Activated CD4-positive, alpha-beta T cell treated with anti-CD3 and anti-CD28 coated beads for 24 hours (primary cell): ENCODE results near the gene SORCS2.
"Not testable (repeated sequence)": the region's sequence is repeated elsewhere in the genome, so short reads cannot be mapped to it uniquely, and the experiment has no call there.

Experiments
- DNase-seq, 2 donors: peaks; one replicate each; pipeline ENCODE4 v3.0.0-alpha.2; 2020; ENCODE audit warnings: low read depth in 2 of 2

Gene SORCS2

DNA sequence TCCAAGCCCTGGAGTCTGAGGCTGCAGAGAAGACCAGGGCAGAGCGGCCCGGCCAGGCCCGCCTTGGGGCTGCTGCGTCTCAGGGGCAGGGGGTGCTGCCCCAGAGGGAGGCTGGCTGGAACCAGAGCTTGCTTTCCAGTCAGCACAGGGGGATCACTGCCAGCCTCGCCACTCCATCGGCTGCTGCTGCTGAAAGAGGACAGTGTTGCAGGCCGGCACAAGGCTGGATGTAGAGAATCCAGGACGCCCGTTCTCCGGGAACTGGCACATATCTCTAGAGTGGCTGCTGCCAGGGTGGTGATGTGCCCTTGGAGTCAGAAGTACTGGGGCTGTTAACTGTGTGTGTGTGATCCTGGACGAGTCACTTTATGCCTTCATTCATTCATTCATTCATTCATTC is 31.9 kb upstream of the SORCS2 start:
- no peak for DNase-seq

DNA sequence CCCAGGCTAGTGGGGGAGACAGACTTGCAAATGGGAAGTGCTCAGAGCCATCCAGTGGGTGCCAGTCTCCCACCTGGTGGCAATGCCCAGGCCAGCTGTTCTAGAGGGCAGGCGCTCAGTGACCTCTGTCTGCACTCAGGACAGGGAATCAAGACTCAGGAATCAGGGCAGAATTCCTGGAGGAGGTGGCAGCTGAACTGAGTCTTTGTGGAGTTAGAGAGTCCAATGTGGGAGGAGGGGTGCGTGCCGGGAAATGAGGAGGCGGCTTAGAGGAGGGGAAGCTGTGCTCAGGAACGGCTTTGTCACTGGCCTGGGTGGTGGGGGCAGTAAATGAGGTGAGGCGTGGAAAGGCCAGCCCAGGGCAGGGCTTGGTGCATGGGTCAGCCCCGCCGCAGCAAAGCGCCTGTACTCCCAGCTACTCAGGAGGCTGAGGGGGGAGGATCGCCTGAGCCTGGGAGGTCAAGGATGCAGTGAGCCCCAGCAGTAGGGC is 31.3 kb upstream of the SORCS2 start:
- no peak for DNase-seq

DNA sequence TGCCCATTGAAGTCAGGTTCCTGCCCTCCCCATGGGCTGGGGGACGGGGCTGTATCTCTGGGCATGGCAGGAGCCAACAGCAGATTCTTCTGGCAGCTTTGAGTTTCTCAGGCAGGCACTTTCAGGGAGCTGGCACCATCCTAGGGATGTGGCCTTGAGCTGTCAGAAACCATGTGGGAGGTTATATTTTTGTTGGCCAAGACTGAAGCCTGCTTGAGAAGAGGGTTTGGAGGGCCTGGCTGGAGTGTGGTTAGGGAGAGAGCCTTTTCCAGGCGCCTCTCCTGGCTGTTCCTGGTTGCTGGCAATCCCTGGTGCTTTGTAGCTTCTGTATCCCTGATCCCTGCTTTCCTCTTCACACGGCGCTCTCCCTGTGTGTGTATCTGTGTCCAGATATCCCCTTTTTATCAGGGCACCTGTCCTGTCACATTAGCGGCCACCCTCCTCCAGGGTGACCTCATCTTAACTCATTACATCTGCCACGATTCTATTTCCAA is 30.6 kb upstream of the SORCS2 start:
- no peak for DNase-seq

DNA sequence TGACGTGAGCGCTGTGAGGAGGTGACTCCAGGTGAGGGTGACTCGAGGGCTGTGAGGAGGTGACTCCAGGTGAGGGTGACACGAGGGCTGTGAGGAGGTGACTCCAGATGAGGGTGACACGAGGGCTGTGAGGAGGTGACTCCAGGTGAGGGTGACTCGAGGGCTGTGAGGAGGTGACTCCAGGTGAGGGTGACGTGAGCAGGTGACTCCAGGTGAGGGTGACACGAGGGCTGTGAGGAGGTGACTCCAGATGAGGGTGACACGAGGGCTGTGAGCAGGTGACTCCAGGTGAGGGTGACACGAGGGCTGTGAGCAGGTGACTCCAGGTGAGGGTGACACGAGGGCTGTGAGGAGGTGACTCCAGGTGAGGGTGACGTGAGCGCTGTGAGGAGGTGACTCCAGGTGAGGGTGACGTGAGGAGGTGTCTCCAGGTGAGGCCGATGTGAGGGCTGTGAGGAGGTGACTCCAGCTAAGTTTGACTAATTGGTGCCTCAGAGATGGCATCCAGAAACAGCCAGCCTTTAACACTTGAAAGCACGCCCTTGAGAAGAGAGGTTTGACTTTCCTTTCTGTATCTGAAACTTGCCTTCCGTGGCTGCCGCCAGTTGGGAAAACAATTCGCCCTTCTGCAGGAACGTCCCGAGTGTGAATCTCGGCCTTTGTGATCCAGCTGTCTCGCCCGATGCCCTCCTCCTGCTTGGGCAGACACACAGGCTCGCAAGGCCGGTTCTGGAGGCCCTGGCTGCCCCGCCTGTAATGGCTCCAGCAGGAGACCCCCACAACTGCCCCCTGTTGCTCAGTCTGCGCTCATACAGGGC is 27.1 kb upstream of the SORCS2 start:
- DNase-seq, result not testable (repeated sequence)

DNA sequence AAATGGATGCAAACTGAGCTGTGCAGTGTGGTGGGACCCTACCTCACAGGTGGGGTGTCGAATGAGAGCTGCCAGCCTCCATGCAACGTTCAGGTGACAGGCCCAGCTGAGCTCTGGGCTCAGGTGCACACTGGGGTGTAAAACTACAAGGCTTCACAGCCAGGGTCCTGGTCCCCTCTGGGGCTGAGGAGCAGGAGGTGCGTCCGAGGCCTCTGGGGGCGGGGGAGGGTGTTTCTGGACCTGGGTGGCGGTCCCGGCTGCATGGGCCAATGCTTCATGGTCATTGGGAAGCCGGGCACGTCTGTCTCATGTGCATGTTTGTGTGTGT is 26.5 kb upstream of the SORCS2 start:
- no peak for DNase-seq

DNA sequence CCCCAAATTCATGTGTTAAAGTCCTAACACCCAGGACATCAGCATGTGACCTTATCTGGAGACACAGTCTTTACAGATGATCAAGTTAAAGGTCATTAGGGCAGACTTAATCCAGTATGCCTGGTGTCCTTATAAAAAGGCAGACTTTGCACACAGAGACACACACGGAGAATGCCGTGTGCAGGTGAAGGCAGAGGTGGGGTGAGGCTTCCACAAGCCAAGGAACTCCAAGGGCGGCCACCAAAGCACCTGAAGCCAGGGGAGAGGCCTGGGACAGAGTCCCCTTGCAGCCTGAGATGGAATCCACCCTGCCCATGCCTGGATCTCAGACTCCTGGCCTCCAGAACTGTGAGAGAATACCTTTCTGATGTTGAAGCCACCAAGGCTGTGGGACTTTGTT is 26.1 kb upstream of the SORCS2 start:
- no peak for DNase-seq

DNA sequence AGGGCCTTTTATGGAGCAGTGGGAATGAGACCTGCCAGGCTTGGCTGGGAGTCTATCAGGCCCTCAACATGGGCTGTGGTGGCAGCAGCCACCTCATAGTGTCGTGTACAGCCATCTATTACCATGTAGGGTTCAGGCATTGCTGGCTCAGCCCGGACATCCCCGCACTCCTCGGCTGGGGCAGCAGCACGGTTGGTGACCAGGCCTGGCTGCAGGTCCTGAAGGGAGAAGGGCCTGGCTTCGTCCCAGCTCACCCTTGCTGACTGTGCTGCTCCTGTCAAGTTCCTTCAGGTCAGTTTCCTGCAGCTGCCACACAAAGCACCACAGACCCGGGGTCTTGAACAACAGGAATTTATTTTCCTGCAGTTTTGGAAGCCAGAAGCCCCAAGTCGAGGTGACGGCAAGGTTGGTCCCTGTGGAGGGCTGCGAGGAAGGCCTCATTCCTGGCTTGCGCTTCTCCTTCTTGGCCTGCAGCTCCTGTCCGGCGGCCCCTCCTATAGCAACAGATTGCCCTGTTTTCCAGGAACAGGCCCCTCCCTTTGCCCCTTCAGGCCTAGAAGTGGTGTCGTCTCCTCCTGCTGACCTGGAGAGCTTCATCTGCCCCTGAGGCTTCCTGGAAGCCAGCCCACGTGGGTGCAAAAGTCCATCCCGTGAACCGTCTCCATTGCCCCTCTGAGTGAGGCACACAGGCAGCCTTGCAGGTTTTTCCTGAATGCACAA is 25.2 kb upstream of the SORCS2 start:
- no peak for DNase-seq

DNA sequence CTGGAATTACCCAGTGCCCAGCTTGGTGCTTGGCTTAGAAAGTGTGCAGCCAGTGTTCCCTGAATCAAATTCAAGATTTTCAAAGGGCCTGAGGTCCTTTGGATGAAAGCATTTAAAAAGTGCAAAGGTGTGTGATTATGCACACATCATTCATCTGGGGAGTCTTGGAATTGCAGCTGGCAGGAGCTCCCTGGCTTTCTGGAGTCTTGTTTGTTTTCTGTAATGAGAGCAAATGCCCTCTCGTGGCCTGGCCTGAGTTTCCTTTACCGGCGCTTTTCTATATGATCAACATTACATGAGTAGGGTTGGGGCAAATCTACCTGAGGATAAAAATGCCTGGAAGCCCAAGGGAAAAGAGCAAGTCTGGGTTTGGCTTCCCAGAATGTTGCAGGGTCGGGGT is 24.6 kb upstream of the SORCS2 start:
- no peak for DNase-seq

DNA sequence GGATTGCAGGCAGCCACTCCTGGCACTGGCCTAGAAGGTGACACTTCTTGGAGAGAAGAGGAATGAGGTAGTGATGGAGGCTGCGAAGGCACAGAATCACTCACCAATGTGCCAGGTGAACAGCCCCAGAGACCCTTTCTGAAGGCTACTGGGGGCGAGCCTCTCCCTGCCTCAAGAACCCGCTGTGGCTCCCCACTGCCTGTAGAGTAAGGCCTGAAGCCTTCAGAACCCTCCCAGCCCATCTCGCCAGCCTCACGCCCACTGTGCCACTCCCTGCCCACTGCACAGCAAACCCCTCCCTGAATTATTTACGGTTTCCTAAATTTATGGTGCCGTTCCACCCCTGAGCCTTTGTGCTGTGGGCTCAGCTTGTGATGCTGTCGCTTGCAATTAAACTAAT is 24.2 kb upstream of the SORCS2 start:
- no peak for DNase-seq

DNA sequence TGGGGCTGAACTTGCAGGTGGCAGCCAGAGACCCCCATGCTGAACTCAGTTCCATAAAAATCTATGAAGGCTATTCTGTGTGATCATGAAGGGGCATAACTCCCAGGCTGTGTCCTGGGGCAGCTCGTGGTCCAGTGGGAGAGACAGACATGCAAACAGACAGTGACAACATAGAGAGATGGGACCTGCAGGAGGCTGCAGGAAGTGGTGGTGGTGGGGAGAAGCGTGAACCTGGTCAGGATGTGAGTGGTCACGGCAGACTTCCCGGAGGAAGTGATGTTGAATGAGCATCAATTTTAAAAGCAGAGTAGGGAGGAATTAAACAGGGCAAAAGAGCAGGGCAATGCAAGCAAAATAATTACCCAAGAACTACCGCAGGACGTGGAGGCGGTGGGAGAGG is 23.2 kb upstream of the SORCS2 start:
- no peak for DNase-seq

DNA sequence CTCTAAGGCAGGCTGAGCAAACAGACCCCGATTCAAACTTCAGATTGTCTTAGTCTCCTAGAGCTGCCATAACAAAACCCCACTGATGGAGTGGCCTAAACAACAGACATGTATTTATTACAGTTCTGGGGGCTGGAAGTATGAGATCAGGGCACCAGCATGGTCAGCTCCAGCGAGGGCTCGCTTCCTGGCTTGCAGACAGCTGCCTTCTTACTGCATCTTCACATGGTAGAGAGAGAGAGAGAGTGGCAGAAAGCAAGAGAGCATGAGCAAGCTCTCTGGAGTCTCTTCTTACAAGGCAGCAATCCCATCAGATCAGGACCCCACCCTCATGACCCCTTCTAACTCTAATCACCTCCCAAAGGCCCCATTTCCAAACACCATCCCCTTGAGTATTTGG is 22.3 kb upstream of the SORCS2 start:
- no peak for DNase-seq

DNA sequence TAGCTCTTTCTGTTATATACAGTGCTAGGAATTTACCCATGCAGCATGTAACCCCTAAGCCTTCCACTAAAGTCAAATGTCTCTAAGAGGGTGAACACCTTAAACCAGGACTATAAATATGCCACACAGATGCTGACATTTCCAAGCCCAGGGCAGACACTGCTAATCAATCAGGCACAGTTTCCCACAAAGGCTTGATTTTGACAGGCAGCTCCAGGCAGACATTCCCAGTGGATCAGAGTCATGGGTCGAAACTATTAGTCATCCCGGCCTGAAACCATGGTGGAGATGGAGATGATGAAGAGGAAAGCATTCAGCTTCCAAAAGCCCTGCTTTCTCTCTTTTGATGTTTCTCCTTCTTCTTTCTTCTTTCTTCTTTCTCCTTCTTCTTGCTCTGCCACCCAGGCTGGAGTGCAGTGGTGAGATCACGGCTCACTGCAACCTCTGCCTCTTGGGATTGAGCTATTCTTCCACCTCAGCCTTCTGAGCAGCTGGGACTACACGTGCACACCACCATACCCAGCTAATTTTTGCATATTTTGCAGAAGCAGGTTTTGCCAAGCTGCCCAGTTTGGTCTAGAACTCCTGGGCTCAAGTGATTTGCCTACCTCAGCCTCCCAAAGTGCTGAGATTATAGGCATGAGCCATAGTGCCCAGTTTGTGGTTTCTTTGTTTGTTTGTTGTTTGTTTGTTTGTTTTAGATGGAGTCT is 21.0 kb upstream of the SORCS2 start:
- DNase-seq, result no peak

DNA sequence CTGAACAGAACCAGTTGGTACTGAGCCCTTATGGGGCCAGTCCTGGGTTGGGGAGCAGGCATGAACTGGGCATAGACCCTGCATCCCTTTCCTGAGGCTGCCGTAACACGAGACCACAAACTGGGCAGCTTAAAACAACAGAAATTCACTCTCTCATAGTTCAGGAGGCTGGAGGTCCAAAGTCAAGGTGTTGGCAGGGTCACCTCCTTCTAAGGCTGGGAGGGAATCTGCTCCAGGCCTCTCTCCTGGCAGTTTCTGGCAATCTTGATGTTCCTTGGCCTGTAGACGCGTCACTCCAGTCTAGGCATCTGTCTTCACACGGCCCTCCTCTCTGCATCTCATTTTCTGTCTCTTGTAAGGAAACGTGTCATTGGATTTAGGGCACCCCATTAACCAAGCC is 19.8 kb upstream of the SORCS2 start:
- DNase-seq, result no peak

DNA sequence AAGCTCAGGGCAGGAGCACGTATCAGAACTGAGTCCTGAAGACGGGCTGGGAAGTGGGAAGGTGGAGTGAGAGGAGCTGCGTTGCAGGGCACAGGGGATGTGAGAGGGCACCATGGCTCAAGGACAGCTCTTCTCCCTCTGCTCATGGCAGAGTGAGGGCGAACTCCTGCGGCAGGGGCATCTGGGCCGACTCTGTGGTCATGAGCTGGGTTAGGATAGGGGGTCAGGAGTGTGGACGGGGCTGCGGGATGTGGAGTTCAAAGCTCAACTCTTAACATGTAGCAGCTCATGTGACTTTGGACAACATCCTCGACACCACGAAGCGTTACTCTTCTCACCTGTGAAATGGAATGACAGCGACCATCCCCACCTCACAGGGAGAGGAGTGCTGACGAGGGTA is 19.4 kb upstream of the SORCS2 start:
- no peak for DNase-seq

DNA sequence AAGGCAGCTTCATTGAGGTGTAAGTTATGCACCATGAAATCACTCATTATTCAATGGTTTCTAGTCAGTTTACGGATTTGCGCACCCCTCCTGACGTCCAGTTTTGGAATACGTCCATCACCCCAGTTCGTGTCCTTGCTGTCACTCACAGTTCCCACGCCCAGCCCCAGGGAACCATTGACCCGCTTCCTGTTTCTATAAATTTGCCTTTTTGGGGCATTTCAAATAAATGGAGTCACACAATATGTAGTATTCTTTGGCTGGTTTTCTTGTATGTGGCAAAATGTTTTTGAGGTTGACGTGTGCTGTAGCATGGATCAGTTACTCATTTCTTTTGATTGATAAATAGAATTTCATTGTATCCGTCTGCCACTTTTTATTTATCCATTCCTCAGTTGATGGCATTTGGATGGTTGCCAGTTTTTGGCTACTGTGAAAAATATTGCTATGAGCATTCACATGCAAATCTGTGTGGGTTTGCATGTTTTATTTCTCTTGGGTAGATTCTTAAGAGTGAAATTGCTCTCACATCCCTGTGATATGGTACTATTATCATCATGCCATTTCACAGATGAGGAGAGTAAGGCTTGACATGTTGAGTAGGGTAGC is 18.4 kb upstream of the SORCS2 start:
- no peak for DNase-seq

DNA sequence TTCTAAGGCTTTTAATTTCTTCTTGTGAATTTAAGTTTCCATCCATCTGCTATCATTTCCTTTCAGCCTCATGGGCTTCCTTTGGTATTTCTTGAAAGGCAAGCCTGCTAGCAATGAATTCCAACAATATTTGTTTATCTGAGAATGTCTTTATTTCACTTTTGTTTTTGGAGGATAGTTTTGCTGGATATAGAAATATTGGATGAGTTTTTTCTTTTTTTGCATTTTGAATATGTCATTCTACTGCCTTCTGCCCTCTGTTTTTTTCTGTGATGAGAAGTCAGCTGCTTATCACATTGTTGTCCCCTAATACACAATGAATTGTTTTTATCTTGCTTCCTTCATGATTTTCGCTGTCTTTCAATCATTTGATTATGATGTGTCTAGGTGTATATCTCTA is 13.2 kb upstream of the SORCS2 start:
- DNase-seq, result no peak

DNA sequence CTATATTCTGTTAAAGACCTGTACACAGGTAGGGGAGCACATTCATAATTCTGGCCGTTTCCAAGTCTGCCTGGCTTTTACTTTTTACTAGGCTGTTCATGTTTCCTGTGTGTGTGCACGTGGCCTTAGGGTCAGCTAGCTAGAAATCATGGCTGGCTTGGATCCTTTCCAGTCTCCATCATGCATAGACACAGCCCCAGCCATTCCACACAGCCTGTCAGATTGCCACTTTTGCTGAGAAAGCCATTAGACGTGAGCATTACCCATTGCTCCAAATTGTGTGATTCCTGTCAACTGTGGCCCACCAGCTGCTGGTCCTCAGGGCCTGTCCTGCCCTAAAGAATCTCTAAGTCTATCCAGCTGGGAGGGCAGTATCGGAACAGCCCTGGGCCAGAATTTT is 11.4 kb upstream of the SORCS2 start:
- DNase-seq, result no peak

DNA sequence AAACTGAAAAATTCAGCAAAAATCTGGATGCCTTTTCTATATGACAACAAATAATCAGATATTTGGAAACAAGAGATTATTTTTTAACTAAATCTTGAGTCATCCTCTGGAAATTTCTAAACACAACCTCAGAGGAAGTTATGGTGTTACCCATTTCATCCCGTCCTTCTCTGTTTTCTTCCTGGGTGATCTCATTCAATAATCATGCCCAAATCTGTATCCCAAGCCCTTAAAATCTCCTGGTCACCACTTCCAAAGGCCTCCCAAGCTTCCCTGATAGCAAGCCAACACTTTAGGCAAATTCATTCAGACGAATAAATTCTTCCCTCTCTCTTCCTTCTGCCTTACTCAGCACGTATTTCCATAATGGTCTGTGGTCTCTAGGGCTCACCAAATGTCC is 9.7 kb upstream of the SORCS2 start:
- DNase-seq, result no peak

DNA sequence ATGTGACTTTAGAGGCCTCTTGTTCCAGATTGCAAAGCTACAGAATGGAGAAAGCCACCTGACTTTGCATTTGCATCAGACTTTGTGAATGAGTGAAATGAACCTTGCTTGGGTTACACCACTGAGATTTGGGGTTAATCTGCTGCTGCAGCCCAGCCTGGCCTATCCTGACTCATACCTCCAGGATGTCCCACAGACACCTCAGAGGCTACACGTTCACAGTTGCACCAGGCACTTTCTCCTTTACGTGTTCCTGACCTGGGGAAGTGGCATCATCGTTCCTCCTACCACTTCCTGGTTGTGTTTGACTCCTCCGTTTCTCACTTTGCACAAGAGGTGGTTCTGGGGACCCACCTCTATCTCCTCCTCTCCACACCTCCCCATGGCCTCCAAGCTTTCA is 9.2 kb upstream of the SORCS2 start:
- DNase-seq, result no peak

DNA sequence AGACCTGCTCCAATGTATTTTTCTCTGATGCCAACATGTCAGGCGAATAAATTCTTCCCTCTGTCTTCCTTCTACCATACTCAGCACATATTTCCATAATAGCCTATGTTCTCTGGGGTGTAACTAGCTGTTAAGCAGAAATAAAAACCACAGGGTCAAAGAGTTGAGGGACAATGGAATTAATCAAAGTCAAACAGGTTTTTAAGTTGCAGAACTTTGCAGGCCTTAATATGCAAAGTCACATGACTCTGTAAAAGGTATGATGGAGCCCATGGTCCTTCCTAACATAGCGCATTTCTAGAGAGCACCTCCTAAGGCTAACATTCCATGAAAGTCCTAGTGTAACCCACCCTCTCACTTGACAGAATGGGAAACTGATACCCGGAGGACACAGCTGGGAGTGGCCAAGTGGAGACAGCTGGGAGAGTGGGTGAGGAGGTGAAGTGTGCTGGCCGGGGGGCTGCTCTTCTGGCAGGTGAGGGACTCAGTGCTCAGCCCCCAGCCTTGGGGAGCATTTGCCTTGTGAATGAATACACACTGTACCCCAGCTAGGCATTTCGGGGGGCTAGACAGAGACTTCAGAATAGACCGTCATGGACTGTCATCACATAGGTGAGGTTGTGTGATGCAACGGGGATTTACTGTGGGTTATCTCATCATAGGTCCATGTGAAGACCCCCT is 8.4 kb upstream of the SORCS2 start:
- no peak for DNase-seq

DNA sequence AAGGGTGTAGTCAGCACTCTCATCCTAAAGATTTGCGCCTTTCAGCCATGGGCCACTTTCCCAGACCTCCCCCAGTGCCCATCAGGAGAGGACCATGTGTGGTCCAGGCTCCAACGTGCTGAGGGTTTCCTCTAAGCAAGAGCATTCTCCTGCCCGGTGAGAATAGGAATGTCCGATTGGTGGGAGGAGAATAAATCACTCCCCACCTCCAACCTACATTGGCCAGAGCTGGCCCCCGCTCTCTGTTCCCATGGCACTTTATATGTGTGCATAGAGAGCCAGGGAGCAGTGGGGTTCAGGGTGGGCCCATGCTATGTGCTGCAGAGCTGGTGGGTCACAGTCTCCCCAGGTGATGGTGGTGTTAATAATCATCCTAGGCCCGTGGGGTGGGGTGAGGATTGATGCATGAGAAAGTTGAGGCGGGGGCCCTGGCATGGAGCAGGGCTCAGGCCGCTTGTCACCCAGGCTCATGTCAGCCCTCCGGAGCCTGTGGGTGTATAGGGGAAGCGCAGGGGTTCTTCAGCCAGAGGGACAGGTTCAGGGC is 6.8 kb upstream of the SORCS2 start:
- DNase-seq, result no peak
